ENCODE results near the gene KRT73.

The KRT73 gene

DNA sequence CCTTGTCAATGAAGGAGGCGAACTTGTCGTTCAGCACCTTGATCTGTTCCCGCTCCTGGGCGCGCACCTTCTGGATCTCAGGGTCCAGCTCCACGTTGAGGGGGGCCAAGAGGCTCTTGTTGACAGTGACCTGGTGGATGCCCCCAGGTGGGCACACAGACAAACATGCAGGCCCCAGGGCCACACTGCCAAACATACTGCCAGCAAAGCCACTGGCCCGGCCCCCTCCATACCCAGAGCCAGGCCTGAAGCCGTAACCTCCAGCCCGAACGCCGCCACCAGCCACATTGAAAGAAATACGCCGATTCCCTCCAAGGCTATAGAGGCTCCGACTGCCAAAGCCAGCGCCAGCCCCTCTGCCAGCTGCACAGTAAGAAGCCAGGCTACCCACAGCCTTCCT is 45.1 kb downstream of the KRT73 start:
- TF ChIP-seq, protein P1, sequence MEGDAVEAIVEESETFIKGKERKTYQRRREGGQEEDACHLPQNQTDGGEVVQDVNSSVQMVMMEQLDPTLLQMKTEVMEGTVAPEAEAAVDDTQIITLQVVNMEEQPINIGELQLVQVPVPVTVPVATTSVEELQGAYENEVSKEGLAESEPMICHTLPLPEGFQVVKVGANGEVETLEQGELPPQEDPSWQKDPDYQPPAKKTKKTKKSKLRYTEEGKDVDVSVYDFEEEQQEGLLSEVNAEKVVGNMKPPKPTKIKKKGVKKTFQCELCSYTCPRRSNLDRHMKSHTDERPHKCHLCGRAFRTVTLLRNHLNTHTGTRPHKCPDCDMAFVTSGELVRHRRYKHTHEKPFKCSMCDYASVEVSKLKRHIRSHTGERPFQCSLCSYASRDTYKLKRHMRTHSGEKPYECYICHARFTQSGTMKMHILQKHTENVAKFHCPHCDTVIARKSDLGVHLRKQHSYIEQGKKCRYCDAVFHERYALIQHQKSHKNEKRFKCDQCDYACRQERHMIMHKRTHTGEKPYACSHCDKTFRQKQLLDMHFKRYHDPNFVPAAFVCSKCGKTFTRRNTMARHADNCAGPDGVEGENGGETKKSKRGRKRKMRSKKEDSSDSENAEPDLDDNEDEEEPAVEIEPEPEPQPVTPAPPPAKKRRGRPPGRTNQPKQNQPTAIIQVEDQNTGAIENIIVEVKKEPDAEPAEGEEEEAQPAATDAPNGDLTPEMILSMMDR (IDR thresholded peaks at IDR 0.05; ENCODE audit: insufficient read depth, low read depth, low read length, missing control alignments), result no peak
- DNase-seq (ENCODE audit: low read depth), result no peak
- no peak overlapping the region for H3K4me3 ChIP-seq (ENCODE audit: low read depth, low read length)

- TF ChIP-seq, protein P1 (IDR thresholded peaks at IDR 0.05; ENCODE audit: insufficient read depth, low read depth, low read length, missing control alignments), result no peak
- DNase-seq (ENCODE audit: low read depth), result no peak
- H3K4me3 ChIP-seq (ENCODE audit: low read depth, low read length), result no peak overlapping the region
Observed at GRCh38 chr12:52570511-52570910, 47.8 kb downstream of the KRT73 start.

- TF ChIP-seq, protein P1 (IDR thresholded peaks at IDR 0.05; ENCODE audit: insufficient read depth, low read depth, low read length, missing control alignments), result no peak
- DNase-seq (ENCODE audit: low read depth), result no peak
- H3K4me3 ChIP-seq (ENCODE audit: low read depth, low read length), result no peak overlapping the region
Observed at GRCh38 chr12:52568111-52568510, 50.2 kb downstream of the KRT73 start.

DNA sequence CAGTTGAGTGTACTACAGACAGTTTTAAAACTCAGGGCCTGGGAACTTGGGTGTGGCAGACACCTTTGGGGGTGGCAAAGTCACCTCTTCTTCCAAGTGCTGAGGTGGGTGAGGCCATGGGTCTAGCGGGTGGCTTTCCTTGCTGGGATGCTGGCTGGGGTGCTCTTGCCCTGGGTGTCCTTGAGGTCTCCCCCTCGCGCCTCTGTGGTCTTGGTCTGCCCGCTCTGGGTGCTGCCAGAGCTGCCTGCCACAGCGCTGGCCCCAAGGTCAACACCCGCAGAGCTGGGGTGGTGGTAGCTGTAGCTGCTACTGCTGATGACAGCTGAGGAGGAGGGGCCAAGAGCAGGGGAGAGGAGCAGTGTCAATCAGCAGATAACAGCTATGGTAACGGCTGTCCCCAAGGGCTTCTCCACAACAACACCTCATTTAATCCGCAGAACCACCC is 51.5 kb downstream of the KRT73 start:
- no peak overlapping the region for H3K4me3 ChIP-seq (ENCODE audit: low read depth, low read length)
- TF ChIP-seq, protein P1 (IDR thresholded peaks at IDR 0.05; ENCODE audit: insufficient read depth, low read depth, low read length, missing control alignments), result no peak
- DNase-seq (ENCODE audit: low read depth), result no peak

GRCh38 chr12:52564582-52564981 is 53.8 kb downstream of the KRT73 start:
- TF ChIP-seq, protein P1 (IDR thresholded peaks at IDR 0.05; ENCODE audit: insufficient read depth, low read depth, low read length, missing control alignments), result no peak
- no peak for DNase-seq (ENCODE audit: low read depth)
- no peak overlapping the region for H3K4me3 ChIP-seq (ENCODE audit: low read depth, low read length)

DNA sequence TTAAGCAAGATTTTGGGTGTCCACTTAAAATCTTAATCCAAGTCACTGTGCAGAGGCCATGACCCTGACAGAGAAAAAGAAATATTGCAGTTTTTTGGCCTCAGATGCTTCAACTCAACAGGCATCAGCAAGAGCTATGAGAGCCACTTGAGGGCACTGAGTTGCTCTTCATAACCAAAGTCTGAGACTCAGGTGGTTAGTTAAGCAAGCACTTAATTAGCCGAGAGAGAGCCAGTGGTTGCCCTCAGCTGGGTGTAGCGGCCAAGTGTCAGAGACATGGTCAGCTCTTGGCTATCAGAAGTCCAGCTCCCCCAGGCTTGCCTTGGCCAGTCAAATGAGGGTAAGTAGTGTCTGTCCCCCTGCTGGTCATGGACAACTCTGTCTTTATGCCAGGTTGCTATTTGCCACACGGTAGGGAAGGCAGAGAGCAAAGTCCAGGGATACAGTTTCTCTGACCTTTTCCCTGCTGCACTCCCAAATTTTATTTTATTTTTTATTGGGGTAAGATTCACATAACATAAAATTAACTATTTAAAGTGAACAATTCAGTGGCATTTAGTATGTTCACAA is 56.4 kb downstream of the KRT73 start:
- peak; percentile 1 for DNase-seq (ENCODE audit: low read depth)
- no peak overlapping the region for H3K4me3 ChIP-seq (ENCODE audit: low read depth, low read length)
- TF ChIP-seq, protein P1 (IDR thresholded peaks at IDR 0.05; ENCODE audit: insufficient read depth, low read depth, low read length, missing control alignments), result no peak

- H3K4me3 ChIP-seq (ENCODE audit: low read depth, low read length), result no peak overlapping the region
- TF ChIP-seq, protein P1 (IDR thresholded peaks at IDR 0.05; ENCODE audit: insufficient read depth, low read depth, low read length, missing control alignments), result no peak
- DNase-seq (ENCODE audit: low read depth), result no peak
Observed at GRCh38 chr12:52559979-52560378, 58.4 kb downstream of the KRT73 start.

Measured in GM12865 (cell line).